K562 (cell line): ENCODE measurements around the gene MYO1A. TPM values are rescaled to one million over a fixed set of nuclear protein-coding genes. Genes with fewer than 3 reads are reported as not detected.
A peak's percentile ranks its signal among the peaks of the same experiment; 100 is the strongest.

Source experiments
- ADNP ChIP-seq: fragments of 200-800 bp; sonication (Bioruptor generic); IDR thresholded peaks from 2 replicates; pipeline ENCODE4 v1.6.1; 2016; ENCODE audit warnings: missing genetic modification characterization, missing compliant biosample characterization
- AFF1 ChIP-seq, 2 experiments: fragments of 450-650 bp; IDR thresholded peaks; 2 replicates each; pipeline ENCODE4 v1.6.1; 2018; ENCODE audit warnings: mild to moderate bottlenecking in 2 of 2, low read depth in 1 of 2; ENCODE audit not compliant: partially characterized antibody in 2 of 2
- ARID2 ChIP-seq: fragments of 450-650 bp; IDR thresholded peaks from 2 replicates; pipeline ENCODE4 v1.6.1; 2017; ENCODE audit warnings: antibody characterized with exemption, mild to moderate bottlenecking
- DNMT1 ChIP-seq: fragments of 450-650 bp; IDR thresholded peaks from 2 replicates; pipeline ENCODE4 v1.6.1; 2016; ENCODE audit warnings: antibody characterized with exemption, mild to moderate bottlenecking
- HDAC2 ChIP-seq: fragments of 450-650 bp; IDR thresholded peaks from 2 replicates; pipeline ENCODE4 v1.6.1; 2016; ENCODE audit warnings: mild to moderate bottlenecking
- HDGF ChIP-seq: fragments of 450-650 bp; IDR thresholded peaks from 2 replicates; pipeline ENCODE4 v1.6.1; 2016
- KDM1A ChIP-seq, 2 experiments: fragments of 450-650 bp; IDR thresholded peaks; 2 replicates each; pipeline ENCODE4 v1.6.1; 2016; ENCODE audit warnings: mild to moderate bottlenecking in 2 of 2
- MYC ChIP-seq, 2 experiments: fragments of 250-450 bp in 1 of 2; sonication (Bioruptor Pico) in 1 of 2; IDR thresholded peaks; 2 replicates each; pipeline versions ENCODE4 v1.5.1 to v1.6.1; 2012 to 2021; ENCODE audit warnings: low read depth in 2 of 2, borderline replicate concordance in 1 of 2, improper control_type of control experiment in 1 of 2, low read length in 1 of 2, mild to moderate bottlenecking in 1 of 2, moderate library complexity in 1 of 2
- NCOA6 ChIP-seq: fragments of 450-650 bp; IDR thresholded peaks from 2 replicates; pipeline ENCODE4 v1.6.1; 2017; ENCODE audit warnings: mild to moderate bottlenecking
- PRDM10 ChIP-seq: fragments of 450-650 bp; IDR thresholded peaks from 2 replicates; pipeline ENCODE4 v1.6.1; 2018; ENCODE audit not compliant: partially characterized antibody
- RBM25 ChIP-seq: fragments of 200-400 bp; formaldehyde crosslinking; IDR thresholded peaks from 2 replicates; pipeline ENCODE4 v1.6.1; 2018; ENCODE audit warnings: low read length, low read depth, moderate library complexity; ENCODE audit not compliant: severe bottlenecking
- TFAP4 ChIP-seq: sonication (generic); formaldehyde crosslinking; IDR thresholded peaks from 2 replicates; pipeline ENCODE4 v1.8.0; 2022; ENCODE audit warnings: missing genetic modification reagents, mild to moderate bottlenecking, moderate library complexity, borderline replicate concordance
- USF1 ChIP-seq: sonication (generic); formaldehyde crosslinking; IDR thresholded peaks from 2 replicates; pipeline ENCODE4 v1.9.0; 2022; ENCODE audit warnings: mild to moderate bottlenecking, missing genetic modification reagents
- ZBTB2 ChIP-seq: fragments of 450-650 bp; IDR thresholded peaks from 2 replicates; pipeline ENCODE4 v1.6.1; 2016; ENCODE audit warnings: antibody characterized with exemption
- ZNF780A ChIP-seq: fragments of 250-450 bp; sonication (Bioruptor Pico); IDR thresholded peaks from 2 replicates; pipeline ENCODE4 v1.5.0; 2021; ENCODE audit warnings: mild to moderate bottlenecking
- polyA plus RNA-seq, 8 experiments: library from polyadenylated mRNA; depleted of rRNA in 4 of 8; stranded (reverse) in 5 of 8; unstranded in 3 of 8; fragments of >200 nt; fragmentation: Nextera tagmentation in 2 of 8; fragmentation: Illumina TruSeq in 1 of 8; extraction: Ambion mirVana in 2 of 8; extraction: Trizol in 1 of 8; gene quantifications; 2 replicates each; pipeline versions ENCODE4 v1.2.1 to v1.2.3, GENCODE V29; 2011 to 2014; ENCODE audit warnings: inconsistent platforms in 1 of 8, missing spikeins in 1 of 8
- total RNA-seq, 7 experiments: library from RNA; depleted of rRNA in 6 of 7; stranded (reverse); fragments of >200 nt in 6 of 7; fragmentation: Illumina TruSeq in 2 of 7; extraction: Trizol in 2 of 7; gene quantifications; 2 replicates each; pipeline versions ENCODE4 v1.2.1 to v1.2.3, GENCODE V29; 2011 to 2021; ENCODE audit warnings: low replicate concordance in 1 of 7

Gene MYO1A
- total and polyA plus RNA-seq, 9 of the 15 experiments (the other 6 are each of a cell fraction or from before 2014, with no cell fraction given): 0.03 to 0.29 (median 0.14) TPM; not detected in 2

GRCh38 chr12:56990648-56991318 is 59.1 kb downstream of the MYO1A start (continued):
- TF ChIP-seq PRDM10 (no peak), RBM25 (peak; percentile 90), NCOA6 (no peak), ZBTB2 (peak; percentile 11; the same call in 1 of the 2 replicates), TFAP4 (CRISPR knock-in tag) (no peak), DNMT1 (no peak), AFF1 (IDR thresholded peaks at IDR 0.05; ENCODE audit: low read depth in 1 of 2, partially characterized antibody in 2 of 2) (peak in 1 of 2 experiments; percentile 45), USF1 (CRISPR knock-in tag) (peak; percentile 52; the same call in 1 of the 2 replicates), HDGF (0 out of 2 replicates have a peak, but pooled peaks have one; percentile 54), ZNF780A (CRISPR knock-in tag) (no peak), ADNP (peak; percentile 90), ARID2 (no peak), HDAC2 (peak; percentile 73; the same call in 1 of the 2 replicates), KDM1A (IDR thresholded peaks at IDR 0.05) (peak; percentile 81 to 92), MYC (IDR thresholded peaks at IDR 0.05; ENCODE audit: low read depth, low read length) (peak; percentile 48; the same call in 1 of the 2 replicates), MYC (CRISPR knock-in tag; IDR thresholded peaks at IDR 0.05; ENCODE audit: borderline replicate concordance, low read depth) (no peak)
